Epidermal melanocyte (primary cell): ENCODE data around the gene C1orf115.
"Not testable (repeated sequence)": the region's sequence is repeated elsewhere in the genome, so short reads cannot be mapped to it uniquely, and the experiment has no call there.

ENCODE experiments used
- DNase-seq: peaks from one replicate; pipeline ENCODE4 v3.0.0; 2011; ENCODE audit warnings: low spot score; ENCODE audit not compliant: insufficient read length

The C1orf115 gene

DNA sequence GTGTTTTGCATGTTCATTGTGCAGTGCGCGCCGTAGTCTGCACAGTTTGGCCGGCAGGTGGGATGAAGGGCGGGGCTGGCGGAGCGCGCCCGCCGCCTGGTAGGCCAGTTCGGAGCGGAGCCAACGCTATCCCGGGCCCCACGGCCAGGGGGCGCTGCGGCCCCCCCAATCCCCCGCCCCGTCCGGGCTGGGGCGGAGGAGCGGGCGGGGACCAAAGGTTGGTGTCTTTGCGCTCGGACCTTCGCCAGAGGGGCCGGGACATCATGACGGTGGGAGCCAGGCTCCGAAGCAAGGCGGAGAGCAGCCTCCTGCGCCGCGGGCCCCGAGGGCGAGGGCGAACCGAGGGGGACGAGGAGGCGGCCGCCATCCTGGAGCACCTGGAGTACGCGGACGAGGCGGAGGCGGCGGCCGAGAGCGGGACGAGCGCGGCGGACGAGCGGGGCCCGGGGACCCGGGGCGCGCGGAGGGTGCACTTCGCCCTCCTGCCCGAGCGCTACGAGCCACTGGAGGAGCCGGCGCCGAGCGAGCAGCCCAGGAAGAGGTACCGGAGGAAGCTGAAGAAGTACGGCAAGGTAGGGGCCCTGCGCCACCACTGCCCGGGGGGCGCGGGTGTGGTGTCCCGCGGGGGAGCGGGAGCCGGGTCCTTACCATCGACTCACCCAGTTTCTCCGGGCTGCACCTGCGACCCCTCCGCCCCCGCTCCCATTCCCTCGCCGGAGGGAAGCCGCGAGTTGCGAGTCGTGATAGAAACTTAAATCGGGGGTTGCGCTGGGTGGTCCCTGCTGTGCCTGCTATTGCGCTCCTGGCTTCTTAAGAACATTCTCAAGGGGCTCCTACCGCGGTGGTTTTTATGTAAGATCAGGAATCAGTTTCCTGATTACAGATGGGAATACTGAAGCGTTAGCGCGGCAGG lies at the start of gene C1orf115:
C1orf115 (plus strand) TSS at position 224 of the 913 bp plus-strand sequence; CDS start at position 264, 40 bp downstream.
- DNase-seq, result peak; percentile 74

DNA sequence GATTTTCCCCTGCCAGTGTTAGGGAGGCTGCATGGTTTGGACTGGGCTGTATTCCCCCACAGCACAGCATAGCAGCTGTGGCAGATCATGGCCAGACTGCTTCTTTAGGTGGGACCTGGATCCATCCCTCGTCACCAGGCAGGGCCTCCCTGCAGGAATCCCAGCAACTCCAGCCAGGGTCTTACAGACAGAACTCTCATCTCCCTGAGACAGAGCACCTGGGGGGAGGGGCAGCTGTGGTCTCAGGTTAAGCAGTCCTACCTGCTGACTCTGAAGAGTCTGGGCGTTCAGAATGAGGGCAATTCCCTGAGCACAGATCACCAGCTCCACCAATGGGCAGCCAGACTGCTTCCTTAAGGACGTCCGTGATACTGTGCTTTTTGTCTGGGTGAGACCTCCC lies 47.9 kb upstream of the C1orf115 start:
- DNase-seq, result no peak

DNA sequence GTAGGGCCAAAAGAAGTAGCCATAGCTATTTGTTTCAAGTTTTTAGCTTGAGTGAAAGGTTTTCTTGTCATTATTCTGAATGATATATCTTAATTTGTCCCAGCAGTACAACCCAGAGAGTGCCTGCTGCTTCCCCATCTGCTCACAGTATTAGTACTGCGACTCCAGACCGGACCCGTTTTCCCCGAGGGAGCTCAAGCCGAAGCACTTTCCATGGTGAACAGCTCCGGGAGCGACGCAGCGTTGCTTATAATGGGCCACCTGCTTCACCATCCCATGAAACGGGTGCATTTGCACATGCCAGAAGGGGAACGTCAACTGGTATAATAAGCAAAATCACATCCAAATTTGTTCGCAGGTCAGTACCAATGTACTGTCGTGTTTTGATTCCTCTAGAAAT lies 37.2 kb upstream of the C1orf115 start:
- no peak for DNase-seq

- DNase-seq, result no peak
Observed at GRCh38 chr1:220655509-220655908, 34.7 kb upstream of the C1orf115 start.

- no peak for DNase-seq
Observed at GRCh38 chr1:220655961-220656740, 34.0 kb upstream of the C1orf115 start.

DNA sequence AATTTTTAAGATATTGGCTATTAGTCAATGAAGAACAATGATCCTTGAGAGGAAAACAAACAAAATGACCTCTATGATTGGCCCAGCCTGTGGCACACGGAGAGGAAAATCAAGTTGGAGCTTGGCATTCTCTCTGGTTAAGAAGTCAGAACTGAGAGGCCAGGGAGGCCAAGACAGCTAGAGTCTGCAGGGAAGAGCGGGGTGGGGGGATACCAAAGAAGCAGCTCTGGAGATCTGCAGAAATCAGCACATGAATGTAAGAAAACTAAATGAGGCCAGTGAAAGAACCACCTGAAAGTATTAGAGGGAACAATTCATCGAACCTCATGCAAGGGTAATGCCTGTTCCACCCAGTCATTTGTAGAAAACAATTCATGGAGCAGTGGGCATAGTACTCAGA lies 23.8 kb upstream of the C1orf115 start:
- DNase-seq, result no peak

GRCh38 chr1:220669005-220669404 lies 21.2 kb upstream of the C1orf115 start:
- DNase-seq, result no peak

DNA sequence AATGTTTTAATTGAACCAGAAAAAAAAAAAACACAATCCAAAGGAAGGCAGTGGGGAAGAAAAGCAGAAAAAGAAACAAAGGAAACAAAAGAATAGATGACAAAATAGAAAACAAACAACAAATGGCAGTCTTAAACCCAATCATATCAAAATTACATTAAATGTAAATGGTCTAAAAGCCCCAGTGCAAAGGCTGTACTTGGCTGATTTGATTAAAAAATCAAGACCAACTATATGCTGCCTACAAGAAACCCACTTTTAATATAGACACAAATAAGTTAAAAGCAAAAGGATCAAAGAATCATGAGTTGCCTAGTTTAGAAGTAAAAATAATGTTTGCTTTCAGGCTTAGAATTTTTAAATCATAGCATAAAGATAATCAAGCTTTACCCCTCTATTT lies 19.8 kb upstream of the C1orf115 start:
- DNase-seq, result no peak

DNA sequence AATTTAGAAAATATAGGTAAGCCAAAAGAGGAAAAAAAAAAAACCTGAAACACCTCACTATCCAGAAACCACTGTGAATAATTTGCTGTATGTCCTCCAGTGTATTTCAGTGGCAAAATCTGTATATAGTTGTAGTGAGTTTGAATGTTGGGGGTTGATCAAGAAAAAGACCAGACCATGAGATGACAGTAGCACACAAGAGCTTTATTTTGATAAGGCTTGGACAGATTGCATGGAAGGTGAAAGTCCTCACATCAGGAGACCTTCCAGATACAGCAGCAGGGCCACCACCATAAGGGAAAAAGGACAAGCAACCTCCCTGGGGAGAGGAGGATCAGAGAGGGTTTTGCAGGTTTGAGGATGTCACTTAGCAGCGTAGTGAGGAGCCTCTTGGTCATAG lies 16.2 kb upstream of the C1orf115 start:
- DNase-seq, result no peak

- no peak for DNase-seq
Observed at GRCh38 chr1:220677251-220677650, 12.9 kb upstream of the C1orf115 start.

DNA sequence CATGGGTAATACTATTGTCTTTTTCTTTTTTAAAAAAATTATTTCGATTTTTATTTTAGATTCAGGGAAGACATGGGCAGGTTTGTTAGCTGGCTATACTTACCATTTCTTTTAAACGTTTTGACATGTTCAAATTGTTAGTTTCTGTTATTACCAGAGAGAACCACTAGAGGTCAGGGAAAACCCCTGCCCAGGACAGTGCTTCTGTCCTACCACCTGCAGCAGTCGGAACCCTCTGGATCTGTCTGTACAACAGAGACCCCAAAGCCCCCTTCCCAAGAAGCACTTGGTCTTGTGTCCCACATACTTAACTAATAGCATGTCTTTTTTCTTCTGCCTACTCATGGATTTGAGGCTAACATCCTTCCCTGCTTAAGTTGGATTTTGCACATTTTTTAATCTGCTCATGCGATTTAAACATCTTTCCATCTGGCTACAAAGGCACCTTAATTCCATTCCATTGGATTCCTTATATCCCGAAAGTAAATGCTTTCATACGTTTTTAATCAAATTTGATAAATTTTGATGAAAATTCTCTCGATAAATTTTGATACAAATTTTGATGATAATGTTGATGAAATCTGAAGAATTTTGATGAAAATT lies 10.0 kb upstream of the C1orf115 start:
- DNase-seq, result no peak

- no peak for DNase-seq
Observed at GRCh38 chr1:220681220-220681880, 8.8 kb upstream of the C1orf115 start.

GRCh38 chr1:220682901-220683576 lies 7.1 kb upstream of the C1orf115 start:
- no peak for DNase-seq

GRCh38 chr1:220683716-220684115 lies 6.4 kb upstream of the C1orf115 start:
- DNase-seq, result not testable (repeated sequence)

GRCh38 chr1:220684890-220685289 lies 5.3 kb upstream of the C1orf115 start:
- DNase-seq, result no peak

DNA sequence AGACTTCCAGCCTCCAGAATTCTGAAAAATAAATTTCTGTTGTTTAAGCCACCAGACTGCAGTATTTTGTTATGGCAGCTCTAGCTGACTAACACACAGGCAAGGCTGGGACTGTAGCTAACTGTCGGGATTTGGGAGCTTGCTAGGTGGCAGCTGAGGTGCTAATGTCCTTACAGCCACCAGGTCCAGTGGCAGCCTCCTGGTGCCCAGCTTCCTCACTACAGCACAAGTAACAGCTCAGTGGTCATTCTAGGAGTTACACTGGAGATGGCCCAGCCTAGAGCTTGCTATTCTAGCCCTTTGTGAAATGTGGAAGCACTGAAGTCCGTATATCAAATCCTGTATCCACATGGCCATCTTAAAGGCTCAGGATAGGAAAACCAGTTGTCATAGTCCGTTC lies 4.3 kb upstream of the C1orf115 start:
- DNase-seq, result no peak

DNA sequence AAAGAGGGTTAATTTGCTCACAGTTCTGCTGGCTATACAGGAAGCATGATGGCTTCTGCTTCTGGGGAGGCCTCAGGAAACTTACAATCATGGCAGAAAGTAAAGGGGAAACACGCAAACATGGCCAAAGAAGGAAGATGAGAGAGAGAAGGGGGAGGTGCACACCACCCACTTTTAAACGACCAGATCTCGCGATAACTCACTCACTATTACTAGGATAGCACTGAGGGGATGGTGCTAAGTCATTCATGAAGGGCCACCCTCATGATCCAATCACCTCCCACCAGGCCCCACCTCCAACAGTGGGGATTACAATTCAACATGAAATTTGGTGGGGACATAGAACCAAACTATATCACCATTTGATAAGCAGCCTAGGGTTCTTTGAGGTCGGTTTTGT lies 2.4 kb upstream of the C1orf115 start:
- DNase-seq, result no peak

DNA sequence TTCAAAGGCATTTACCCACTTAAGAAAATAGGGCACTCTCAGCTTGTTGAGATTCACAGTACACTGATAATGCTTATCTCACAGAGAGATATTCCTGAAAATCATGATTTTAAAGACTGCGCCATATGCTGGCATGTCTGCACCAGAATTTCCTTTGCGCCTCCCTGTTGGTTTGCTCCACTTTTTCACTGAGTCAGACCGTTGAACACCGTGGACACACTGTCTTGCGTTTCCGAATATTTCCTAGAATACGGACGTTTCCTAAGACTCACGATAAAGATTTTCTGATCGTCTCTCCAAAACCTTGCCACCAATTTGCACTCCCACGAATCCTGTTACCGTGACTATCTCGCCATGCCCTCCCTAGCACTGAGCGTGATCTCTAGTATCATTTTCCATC lies 497 bp upstream of the C1orf115 start:
- no peak for DNase-seq

DNA sequence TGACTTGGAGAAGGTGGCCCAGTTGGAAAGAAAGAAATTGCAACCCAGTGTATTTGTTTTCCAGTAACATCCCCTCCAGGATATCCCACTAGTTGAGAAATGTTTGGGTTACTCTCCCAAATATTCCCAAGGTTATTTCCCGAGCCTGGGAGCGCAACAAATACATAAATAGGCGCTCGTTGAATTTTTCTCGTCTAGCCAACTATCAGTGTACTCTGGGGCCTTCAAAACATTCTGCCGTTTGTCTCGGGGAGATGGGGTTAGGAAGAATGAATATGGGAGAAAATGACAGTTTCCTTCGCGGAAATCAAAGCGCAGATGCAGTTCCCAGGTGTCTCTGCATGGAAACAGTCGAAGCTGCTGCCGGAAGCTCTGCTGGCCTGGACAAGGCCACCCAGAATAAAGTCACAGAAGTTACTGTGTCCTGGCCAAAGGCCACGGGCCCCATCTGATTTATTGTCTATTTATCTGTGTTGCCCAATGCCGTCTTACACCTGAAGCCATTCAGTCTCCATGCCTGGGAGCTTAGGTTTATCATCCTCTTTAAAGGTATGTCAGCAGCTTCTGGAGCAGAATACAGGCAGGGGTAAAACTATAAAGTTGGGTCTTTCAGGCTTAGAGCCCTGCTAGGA lies 1.0 kb downstream of the C1orf115 start:
- DNase-seq, result no peak

DNA sequence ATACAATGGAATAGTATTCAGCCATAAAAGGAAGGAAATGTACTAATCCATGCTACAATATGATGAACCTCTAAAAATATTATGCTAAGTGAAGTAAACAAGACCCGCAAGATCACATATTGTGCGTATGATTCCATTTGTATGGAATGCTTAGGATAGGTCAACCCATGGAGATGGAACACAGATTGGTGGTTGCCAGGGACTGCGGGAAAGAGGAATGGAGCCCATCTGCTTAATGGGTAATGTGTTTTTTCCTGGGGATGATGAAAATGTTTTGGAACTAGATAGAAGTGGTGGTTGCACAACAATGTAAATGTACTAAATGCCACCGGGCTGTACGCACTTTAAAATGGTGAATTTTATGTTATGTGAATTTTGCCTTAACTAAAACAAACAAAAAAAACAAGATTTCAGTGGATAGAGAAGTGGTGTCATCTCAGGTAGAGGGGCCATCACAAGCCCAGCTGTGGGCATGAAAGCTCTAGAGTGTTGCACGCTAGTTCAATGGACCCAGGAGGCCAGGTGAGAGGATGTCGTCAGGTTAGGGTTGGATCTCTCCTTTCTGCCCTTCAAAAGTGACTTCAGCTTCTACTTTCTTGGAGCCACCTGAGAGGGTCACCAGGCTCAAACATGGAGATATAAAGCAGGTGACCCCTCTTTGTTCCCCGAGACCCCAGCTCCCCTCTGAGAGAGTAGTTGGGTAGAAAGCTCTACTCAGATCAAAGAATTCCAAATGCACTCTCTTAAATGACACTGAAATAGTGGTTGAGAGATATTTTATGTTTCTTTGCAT lies 2.5 kb downstream of the C1orf115 start:
- no peak for DNase-seq
